G401.6 (cell line): ENCODE results near the gene NPC2.
"Not testable (repeated sequence)": the region's sequence is repeated elsewhere in the genome, so short reads cannot be mapped to it uniquely, and the experiment has no call there.

Source experiments
- FAIRE-seq: peaks from 2 replicates; lab custom pipeline; 2012; peaks lifted over from hg19 to GRCh38; lab: Jason Lieb, UNC

Gene NPC2

DNA sequence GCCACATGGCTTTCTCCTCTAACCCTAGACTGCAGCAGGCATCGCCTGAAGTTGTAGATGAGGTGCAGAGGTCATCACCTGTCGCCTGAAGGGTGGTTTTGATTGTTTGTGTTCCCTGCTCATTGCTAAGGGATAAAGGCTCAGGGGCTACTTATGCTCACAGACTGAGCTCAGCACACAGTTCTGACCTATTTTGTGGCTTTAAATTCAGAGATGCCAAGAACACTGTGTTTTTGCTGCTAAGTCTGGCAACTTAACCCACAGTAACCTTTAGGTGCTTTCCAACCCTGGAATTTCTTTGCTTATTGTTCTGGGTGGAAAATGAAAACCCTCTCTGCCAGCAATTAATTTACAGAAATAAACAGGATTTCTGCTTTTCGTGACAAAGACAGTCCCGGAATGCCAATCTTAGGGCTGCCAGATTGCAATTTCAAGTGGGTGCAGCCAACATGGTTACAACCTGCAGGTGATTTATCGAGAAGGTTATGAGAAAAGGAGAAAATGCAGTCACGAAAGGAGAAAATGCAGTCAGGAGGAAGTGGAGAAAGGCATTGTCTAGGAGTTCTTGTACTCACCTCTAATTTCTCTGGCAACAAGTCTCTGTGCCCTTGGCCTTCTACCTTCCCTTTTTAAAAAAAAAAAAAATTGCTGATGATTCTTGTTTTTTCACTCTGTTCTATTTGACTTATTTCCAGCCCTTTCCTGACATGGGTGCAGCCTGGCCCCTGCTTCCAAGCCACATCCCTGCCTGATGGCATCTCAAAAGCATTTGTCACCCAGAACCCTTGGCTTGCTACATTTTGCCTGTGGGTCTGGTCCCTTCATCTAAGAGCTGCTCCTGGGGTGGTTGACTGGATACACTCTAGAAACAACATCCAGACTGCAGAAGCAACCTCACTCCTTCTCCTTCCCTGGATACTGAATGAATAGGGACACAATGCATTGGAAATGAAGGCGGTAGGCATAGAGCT is 23.3 kb downstream of the NPC2 start:
- FAIRE-seq = no peak

DNA sequence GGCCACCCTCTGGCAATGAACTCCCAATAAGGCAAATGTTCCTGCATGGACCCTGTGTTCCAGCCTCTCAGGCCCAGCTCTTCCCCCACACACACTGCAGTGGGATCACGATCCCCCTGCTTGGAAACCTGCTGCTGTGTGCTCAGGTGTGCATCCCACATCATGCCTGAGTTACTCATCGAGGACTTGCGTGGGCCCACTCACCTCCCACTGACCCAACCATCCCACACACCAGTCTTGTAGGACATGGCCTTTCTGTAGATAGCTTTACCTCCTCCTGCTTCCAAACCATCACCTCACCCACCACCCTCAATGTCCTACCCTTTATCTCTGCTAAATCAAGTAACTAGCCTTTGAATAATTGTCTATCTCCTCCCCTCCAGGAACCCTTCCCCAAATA is 24.6 kb downstream of the NPC2 start:
- FAIRE-seq = no peak

DNA sequence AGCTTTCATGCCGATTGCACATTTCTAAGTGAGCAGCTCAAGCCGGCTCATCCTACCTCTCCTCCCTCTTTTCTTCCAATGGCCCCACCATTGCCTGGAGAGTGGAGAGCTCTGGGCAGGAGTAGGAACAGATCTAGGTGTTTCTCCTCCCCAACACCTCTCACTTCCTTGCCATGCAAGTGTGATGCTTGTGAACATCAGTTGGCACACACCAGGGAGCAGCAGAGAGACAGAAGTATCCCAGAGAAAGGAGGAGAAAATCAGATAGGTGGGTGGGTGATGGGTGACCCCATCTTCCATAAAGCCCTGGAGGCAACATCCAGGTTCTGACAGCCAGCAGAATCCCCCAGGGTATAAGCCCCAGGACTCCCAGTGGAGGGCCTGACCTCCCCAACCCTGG is 27.8 kb downstream of the NPC2 start:
- FAIRE-seq = no peak

DNA sequence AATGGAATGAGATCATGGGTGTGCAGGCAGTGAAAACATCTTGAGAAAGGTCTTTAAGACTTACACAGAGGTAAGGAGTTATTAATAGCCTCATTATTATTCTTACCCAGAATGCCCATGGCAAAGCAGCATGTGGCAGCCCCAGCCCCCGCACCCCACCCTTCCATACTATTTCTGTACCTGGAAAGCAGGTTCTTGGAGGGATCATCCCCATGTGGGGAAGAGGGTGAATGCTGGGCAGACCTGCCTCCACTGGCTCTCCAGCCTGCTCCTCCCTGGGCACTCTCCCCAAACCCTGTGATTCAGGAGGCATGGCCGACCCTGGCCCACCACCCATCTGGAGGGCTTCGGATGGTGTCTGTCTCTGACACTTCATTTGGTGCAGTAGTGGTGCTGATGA is 28.3 kb downstream of the NPC2 start:
- FAIRE-seq = no peak

DNA sequence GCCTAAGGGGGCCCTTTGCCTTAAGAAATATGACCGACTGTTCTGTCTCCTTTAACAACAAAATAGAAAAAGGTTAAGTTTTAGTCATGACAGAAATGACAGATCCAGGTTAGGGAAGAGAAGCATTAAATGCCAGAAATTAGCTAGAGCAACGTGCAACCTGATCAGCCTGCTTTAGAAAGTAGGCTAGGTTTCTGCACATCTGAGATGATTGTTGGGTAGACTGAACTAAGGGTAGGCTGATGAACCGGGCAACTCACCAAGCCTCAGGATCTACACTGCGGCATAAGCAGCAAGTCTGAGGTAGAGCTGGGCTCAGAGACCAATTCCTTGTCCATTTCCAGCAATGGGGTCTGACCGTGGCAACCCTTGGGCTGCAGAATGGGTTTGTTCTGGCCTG is 29.4 kb downstream of the NPC2 start:
- FAIRE-seq = no peak

DNA sequence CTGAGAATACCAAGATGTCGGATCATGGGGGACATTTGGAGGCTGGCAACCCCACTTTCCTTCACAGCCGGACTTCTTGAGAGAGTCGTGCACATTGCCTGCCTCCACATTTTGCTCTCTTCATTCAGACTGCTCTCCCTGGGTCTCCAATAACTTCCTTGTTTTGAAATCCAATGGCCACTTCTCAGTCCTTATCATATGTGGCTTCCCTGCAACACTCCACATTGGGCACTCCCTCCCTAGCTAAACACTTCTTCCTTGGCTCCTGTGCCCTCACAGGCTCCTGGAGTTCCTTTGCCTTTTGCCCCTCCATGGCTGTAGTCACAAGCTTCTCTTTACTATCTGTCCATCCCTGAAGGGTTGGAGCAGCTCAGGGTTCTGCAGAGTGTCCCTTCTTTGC is 30.1 kb downstream of the NPC2 start:
- no peak for FAIRE-seq

DNA sequence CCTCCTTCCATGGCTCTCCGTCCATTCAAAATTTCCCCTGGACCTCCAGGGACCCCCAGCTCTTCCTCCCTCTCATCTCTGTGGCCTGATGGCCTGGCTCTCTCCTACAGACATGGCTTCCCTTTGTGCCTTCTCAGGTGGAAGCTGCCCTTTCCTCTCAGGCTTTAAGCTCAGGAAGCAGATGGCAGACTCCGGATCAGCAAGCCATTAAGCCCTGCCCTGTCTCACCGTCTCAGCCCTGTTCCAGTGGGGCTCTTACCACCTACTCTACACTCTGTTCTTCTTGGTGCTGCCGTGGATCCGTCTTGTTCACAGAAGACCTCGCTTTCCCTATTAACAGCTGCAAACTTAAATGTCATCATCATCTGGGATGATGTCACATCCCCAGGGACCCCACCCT is 33.1 kb downstream of the NPC2 start:
- FAIRE-seq = no peak

DNA sequence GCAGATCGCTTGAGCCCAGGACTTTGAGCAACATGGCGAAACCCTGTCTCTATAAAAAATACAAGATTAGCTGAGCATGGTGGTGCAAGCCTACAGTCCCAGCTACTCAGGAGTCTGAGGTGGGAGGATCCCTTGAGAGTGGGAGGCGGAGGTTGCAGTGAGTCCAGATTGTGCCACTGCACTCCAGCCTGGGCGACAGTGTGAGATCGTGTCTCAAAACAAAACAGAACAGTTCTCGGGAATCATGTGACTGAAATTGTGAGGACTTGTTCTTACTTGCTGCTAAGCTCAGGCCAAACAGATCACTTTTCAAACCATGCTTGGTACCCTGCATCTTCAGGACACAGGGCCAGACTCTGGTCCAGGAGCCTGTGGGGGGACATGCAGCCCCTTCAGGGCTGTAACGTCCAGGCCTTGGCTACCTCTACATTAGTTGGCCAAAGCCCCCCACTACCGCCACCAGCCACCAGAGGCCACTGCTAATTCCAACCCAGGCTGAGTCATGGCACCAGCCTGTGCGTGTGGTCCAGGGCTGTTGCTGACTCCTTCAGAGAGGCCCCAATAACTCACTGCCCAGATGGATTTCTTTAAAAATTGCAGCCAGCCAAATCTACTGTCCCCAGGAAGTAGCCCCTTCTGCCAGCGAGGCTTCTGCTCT is 33.7 kb downstream of the NPC2 start:
- no peak for FAIRE-seq

DNA sequence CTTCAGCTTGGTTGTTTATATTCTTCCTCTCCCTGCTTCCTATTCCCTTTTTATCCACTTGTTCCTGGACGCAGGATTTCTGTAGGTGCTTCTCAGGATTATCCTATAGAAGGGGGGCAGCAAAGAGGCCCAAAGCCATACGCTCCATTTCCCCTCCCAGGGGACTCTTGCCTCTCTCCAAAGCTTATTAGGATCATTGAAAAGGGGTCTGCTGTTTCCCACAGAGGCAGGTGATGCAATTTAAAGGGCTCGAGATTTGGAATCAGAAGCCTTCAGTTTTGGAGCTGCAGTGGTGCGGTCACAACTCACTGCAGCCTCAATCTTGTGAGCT is 35.6 kb downstream of the NPC2 start:
- no peak for FAIRE-seq

DNA sequence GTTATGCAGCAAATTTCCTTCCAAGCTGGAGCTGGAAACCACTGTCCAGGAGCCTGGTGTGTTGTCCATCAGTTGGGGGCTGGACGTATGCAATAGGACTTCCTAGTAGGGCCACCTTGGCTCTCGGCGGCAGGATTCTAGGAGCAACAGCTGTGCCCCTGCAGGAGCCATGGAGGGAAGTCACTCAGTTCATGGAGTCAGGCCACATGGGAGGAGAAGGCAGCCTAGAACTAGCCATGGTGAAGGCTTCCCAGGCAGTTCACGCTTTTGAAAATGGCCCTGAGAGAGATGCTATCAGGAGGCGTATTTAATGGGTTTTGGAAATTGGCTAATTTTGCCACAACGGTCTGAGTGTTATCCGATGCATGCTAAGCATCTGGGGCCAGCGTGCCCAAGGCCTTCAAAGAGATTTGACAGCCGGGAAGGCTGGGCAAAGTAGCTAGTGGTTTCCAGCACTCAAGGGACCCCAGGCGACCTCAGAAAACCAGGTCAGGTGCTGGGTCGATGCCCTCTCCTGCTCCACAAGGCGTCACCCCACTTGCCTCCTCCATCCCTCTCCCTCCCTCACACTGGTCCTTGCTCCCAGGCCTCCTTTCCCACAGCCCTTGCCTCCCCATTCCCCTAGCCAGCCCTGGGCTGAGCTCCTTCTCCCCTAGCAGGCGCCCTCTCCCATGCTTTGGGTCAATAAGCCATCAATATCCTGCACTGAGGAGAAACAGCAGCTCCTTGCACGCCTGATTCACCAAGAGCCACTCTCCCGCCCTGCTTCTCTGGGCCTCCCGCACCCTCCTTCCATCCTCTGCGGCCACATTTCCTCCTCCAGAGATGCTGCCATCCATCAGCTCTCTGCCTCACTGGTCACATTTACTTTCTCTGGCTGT is 36.2 kb downstream of the NPC2 start:
- no peak for FAIRE-seq

DNA sequence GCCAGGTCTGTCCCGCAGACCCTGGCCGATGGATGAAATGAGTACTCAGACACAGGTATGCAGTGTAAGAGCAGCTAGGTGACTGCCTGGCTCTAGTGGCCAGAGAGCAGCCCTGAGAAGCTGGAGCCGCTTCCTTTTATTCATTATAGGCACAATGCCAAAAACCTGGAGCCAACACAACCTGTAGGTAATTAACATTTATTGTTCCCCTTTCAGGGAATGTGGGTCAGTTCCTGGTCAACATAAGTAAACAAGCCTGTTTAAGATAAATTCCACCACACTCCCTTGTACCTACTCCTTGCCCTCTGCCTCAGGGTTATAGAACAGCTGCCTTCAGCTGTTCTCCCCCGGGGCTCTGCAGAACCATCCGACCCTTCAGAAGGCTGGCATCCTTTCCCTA is 38.7 kb downstream of the NPC2 start:
- FAIRE-seq = not testable (repeated sequence)

DNA sequence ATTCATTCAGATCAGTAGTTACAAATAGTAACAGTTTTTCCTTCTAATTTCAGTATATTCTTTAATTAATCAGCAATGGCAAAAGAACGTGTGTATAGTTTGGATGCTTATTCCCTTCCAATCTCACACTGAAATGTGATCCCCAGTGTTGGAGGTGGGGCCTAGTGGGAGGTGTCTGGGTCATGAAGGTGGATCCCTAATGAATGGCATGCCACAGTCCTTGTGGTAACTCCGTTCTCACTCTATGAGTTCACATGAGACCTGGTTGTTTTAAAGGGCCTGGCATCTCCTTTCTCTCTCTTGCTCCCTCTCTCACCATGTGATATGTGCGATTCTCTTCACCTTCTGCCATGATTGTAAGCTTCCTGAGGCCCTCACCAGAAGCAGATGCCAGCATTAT is 48.2 kb downstream of the NPC2 start:
- FAIRE-seq = no peak

DNA sequence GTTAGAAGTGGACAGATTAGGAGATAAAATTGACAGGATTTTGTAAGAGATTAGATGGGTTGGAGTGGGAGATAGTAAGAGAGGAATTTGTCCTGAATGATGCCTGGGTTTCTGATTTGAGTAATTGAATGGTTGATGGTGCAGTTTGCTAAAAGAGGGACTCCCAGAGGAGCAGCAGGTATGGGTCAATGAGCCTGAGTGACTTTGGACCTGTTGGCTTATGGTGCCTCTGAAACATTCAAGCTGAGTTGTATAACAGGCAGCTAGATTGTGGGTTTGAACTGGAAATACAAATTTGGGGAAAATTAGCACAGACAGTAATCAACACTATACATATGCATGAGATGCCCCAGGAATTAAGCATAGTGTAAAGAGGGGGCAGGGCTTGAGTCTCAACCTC is 50.3 kb downstream of the NPC2 start:
- FAIRE-seq = no peak

DNA sequence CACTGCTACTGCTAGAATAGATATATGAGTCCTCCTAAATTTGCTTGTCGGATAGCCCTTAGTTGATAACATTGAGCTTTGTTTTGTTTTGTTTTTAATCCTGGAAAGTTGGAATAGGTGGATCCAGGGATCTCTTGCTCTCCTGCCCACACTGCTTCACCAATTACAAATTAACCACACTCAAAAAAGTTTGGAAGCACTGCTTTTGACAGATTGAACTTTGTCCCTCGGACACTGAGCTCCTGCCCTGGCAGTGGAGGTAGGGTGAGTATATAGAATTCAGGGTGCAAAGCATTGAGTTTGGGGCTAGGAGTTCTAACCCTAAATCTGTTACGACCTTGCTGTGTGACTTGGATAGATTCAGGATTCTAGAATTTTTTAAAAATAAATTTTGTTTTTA is 52.0 kb downstream of the NPC2 start:
- no peak for FAIRE-seq

DNA sequence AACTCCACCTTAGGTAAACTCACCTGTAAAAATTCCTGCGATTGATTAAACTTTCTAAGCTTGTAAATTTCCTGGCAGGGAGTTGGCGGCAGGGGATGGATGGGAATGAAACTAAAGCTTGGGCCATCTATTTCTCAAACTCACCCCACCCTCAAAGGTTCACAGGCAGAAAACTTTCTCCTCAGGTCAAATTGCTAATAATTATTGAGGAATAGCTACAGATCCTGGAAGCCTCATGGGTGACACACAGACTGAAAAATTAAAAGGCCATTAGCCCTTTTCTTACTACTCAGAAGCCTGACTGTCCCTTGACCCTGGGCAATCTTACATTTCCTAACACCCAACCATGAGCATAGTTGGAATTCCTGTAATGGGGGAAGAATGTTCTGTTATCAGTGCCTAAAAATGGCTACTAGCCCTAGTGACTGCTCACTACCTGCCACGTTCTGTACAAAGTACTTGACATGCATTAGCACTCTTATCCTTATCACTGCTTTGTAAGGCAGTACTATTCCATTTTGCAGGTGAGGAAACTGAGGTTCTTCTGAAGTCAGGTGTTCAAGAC is 54.7 kb downstream of the NPC2 start:
- FAIRE-seq = no peak

DNA sequence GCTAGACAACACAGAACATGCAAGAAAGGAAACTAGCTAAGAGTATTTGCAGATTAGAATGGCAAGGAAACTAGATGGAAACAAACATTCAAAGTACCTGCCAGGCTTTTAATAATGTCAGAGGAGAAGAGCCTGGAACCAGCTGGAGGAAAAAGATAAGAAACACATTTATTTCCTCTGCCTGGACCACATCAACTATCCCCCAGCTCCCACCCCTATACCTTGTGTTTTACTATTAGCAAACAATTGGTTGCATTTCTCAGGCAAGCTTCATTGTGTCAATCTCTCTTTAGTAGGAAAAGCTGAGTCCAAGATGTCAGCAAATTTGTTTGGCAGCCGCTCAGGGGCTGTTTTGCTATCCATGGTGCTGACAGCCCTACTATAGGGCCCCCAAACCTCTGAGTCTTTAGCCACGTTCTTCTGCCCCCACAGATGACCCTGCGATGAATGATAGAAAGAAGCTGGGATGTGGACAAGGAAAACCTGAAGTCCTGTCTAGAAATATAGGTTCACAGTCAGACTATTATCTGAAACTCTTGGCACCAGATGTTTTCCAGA is 55.5 kb downstream of the NPC2 start:
- FAIRE-seq = no peak

DNA sequence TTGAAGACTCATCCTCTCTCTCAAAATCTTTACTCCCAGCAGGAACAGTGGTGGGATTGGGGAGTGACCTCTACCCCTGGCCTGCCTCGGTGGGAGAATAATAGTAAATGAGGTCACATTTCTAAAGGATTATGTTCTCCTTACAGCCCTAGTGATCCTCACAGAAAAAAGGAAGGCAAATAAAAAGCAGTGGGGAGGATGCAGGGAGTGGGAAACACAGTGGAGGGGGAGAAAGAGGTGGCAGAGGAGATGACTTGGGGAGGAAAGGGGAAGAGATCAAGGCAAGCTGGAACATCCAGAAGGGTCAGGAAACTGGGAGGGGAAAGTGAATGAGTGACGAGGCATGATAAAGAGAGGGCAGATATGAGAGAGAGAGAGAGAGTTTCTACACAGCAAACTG is 58.8 kb downstream of the NPC2 start:
- no peak for FAIRE-seq

DNA sequence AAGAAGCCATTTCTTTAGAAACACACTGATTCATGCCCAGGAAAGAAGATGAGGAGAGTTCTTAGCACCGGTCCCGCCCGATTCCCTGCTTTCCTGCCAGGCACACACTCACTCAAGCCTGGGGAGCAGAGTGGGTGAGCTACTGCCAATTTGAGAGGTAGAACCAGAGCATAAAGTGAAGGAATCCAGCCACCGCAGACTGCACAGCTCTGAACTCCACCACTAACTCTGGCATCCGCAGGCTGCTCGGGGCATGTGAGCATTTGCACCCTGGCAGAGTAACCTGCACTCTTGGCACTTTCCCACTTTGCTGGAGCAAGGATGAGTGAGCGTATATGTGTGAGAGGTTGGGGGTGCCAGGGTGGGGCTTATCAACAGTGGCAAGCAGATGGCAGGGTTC is 63.1 kb downstream of the NPC2 start:
- no peak for FAIRE-seq
